ENCODE results near the gene TSHZ2.

DNA sequence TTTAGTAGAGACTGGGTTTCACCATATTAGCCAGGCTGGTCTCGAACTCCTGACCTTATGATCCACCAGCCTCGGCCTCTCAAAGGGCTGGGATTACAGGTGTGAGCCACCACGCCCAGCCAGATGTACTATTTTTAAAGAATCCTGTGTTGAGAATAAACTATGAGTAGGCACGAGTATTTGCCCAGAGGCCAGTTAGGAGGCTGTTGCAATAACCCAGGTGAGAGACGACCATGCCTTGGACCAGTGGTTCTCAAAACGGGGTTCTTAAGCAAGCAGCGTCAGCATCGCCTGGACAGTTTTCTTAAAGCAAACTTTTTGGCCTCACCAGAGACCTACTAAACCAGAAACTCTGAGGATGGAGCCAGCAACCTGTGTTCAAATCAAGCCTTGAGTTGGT is 362.7 kb downstream of the TSHZ2 start:
- TF ChIP-seq GATA3 (IDR thresholded peaks at IDR 0.05; ENCODE audit: low read depth, low read length) (no peak), GATA2 (IDR thresholded peaks at IDR 0.05; ENCODE audit: low read depth, low read length) (no peak)
